SK-N-MC (cell line): ENCODE data around the gene ITGBL1.

ENCODE experiments used
- EZH2 ChIP-seq: fragments of 200-600 bp; sonication (generic); IDR thresholded peaks from one replicate; pipeline ENCODE4 v1.6.1; 2017; ENCODE audit warnings: antibody characterized with exemption
- FOXP2 ChIP-seq: optimal IDR thresholded peaks from 2 replicates; pipeline ENCODE3; 2011; ENCODE audit warnings: mild to moderate bottlenecking, moderate library complexity; ENCODE audit not compliant: insufficient read depth; ENCODE audit errors: extremely low read length, control extremely low read depth
- POLR2AphosphoS5 ChIP-seq: IDR thresholded peaks from 2 replicates; pipeline ENCODE4 v1.6.1; 2012; ENCODE audit warnings: mild to moderate bottlenecking, low read depth, low read length, borderline replicate concordance

DNA sequence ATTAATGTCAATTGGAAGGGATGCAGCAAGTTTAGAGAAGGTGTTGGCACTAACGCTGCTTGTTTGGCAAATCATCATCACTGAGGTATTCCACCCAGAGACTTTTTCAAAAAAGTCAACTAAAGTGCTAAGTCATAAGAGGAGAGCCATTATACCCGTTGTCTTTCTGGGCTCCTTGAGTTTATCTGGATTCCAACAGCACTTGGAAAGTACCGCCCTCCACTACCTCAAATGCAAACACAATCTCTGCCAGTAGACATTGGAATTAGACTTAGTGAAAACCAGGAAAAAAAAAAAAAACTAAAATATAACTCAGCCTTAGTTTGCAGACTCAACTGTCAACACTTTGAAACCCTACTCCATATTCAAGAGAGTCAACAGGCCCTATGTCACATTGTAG, 266.0 kb downstream of the ITGBL1 start:
- TF ChIP-seq EZH2 (no peak), POLR2AphosphoS5 (no peak), FOXP2 (no peak)
